Activated CD8-positive, alpha-beta T cell treated with anti-CD3 and anti-CD28 coated beads for 36 hours (primary cell): ENCODE measurements around the gene TOLLIP. TPM values are rescaled to one million over a fixed set of nuclear protein-coding genes. Genes with fewer than 3 reads are reported as not detected.

Experiments used
- ATAC-seq: fragments of 200-7000 bp; cut with Tn5 transposase; one replicate; pipeline ENCODE4 v1.10.0; 2021; ENCODE audit warnings: mild to moderate bottlenecking, moderate library complexity
- CTCF ChIA-PET: fragments of 350-600 bp; sonication (Branson Sonifier 250); formaldehyde crosslinking; loops from one replicate; lab custom pipeline; 2021; ENCODE audit warnings: antibody characterized with exemption; lab: Charles Lee
- POLR2A ChIA-PET: fragments of 350-600 bp; sonication (Branson Sonifier 250); formaldehyde crosslinking; loops from one replicate; lab custom pipeline; 2021; ENCODE audit warnings: antibody characterized with exemption; lab: Charles Lee
- DNase-seq: peaks from one replicate; pipeline ENCODE4 v3.0.0-alpha.2; 2020
- H3K27ac Mint-ChIP-seq: one replicate; pipeline ENCODE4 v1.8.0; 2021; ENCODE audit warnings: mild to moderate bottlenecking, mixed read lengths
- H3K27me3 Mint-ChIP-seq: one replicate; pipeline ENCODE4 v1.8.0; 2021; ENCODE audit warnings: mixed read lengths
- H3K36me3 Mint-ChIP-seq: one replicate; pipeline ENCODE4 v1.8.0; 2021; ENCODE audit warnings: low read depth, mixed read lengths
- H3K4me1 Mint-ChIP-seq: one replicate; pipeline ENCODE4 v1.8.0; 2021; ENCODE audit warnings: low read depth, mixed read lengths
- H3K4me3 Mint-ChIP-seq: one replicate; pipeline ENCODE4 v1.8.0; 2021; ENCODE audit warnings: mild to moderate bottlenecking, moderate library complexity, mixed read lengths
- H3K9me3 Mint-ChIP-seq: one replicate; pipeline ENCODE4 v1.8.0; 2021; ENCODE audit warnings: mixed read lengths
- CTCF ChIP-seq: fragments of 200-600 bp; IDR thresholded peaks from one replicate; pipeline ENCODE4 v1.8.0; 2022; ENCODE audit warnings: antibody characterized with exemption, mild to moderate bottlenecking
- intact Hi-C: fragments of 100-400 bp; cut with micrococcal nuclease; formaldehyde crosslinking; loops from one replicate; pipeline ENCODE4 v1.10.0; 2022
- total RNA-seq, 2 experiments: library from RNA; stranded (reverse); gene quantifications; one replicate each; pipeline ENCODE4 v1.2.3, GENCODE V29; 2021

Gene TOLLIP
- total RNA-seq, 2 experiments from 2014 or later = 32.4 to 33.1 TPM

DNA sequence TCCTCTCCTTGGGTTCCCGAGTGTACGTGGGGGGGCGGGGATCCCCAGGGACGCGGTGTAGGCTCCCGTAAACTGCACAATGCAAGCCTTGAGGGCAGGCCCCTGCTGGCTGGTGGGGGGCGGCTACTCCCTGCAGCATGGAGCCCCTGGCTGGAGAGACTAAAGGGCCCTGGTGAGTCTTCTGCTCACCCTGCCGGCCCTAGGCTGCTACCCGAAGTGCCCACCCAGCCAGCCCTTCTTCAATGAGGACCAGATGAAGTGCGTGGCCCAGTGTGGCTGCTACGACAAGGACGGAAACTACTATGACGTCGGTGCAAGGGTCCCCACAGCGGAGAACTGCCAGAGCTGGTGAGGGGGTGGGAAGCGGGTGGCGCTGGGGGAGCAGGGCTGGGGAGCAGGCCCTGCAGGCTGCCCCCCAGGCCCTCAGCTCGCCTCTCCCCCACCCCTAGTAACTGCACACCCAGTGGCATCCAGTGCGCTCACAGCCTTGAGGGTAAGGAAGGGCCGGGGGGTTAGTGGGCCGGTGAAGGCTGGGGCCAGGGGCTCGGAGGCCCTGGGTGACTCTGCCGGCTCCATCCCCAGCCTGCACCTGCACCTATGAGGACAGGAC is 69.7 kb downstream of the TOLLIP start:
- H3K4me3 Mint-ChIP-seq = no peak overlapping the region
- DNase-seq = no peak
- ATAC-seq = no peak
- no peaks in the 10 kb centered on the region for H3K36me3 Mint-ChIP-seq
- no peaks in the 10 kb centered on the region for H3K27me3 Mint-ChIP-seq
- POLR2A ChIA-PET = no interaction called here
- CTCF ChIA-PET = no interaction called here
- no peak for TF ChIP-seq CTCF
- intact Hi-C loops = no loop called here
- H3K27ac Mint-ChIP-seq = no peak overlapping the region
- no peaks in the 10 kb centered on the region for H3K4me1 Mint-ChIP-seq
- no peaks in the 10 kb centered on the region for H3K9me3 Mint-ChIP-seq

- Mint-ChIP-seq H3K27ac (no peak overlapping the region), H3K27me3 (no peaks in the 10 kb centered on the region), H3K4me1 (no peaks in the 10 kb centered on the region), H3K4me3 (no peak overlapping the region), H3K9me3 (no peaks in the 10 kb centered on the region), H3K36me3 (no peaks in the 10 kb centered on the region)
- no peak for TF ChIP-seq CTCF
- ATAC-seq (no peak), DNase-seq (no peak)
- POLR2A ChIA-PET = no interaction called here
- intact Hi-C loops = no loop called here
- CTCF ChIA-PET = no interaction called here
Measured at GRCh38 chr11:1238767-1239595, 70.5 kb downstream of the TOLLIP start.

DNA sequence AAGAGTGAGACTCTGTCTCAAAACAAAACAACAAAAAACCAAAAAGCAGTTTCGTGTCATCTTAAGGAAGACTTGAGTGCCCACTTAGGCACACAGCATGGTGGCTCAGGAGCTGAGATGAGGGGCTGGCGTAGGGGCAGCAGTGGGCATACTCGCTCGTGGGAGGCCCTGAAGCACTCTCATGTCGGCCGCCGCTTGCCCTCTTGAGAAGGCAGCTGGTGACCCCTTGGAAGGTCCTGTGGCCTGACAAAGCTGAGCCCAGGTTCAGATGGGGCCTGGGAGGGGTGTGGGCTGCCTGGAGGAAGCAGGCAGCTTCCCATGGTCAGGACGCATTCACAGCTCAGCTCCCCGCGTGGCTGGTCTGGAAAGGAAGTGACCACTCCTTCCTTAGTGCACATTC is 71.6 kb downstream of the TOLLIP start:
- no peak overlapping the region for H3K4me3 Mint-ChIP-seq
- no peak overlapping the region for H3K27ac Mint-ChIP-seq
- ChIA-PET CTCF (no interaction called here), POLR2A (no interaction called here)
- no peak for ATAC-seq
- no peaks in the 10 kb centered on the region for H3K9me3 Mint-ChIP-seq
- H3K36me3 Mint-ChIP-seq = no peaks in the 10 kb centered on the region
- no peaks in the 10 kb centered on the region for H3K4me1 Mint-ChIP-seq
- H3K27me3 Mint-ChIP-seq = no peaks in the 10 kb centered on the region
- DNase-seq = no peak
- intact Hi-C loops = no loop called here
- TF ChIP-seq CTCF = no peak

DNA sequence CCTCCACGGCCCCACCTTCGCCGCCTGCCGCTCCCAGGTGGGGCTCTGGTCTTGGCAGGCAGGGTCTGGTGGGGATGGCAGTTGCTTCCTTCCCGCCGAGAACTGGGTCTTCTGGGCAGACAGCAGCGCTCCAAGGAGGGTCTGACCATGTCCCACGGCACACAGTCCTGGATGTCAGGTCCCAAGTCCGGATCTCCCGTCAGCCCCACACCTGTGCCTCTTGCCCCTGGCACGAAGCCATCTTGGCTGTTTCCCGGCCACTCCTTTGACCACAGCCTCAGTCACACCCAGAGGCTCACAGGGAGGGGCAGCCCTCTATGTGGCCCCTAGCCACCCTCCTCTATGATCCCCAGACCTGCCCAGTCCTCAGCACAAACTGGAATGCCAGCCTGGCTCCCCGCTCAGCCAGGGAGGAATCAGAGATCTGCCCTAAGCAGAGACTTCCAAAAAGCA is 72.3 kb downstream of the TOLLIP start:
- H3K9me3 Mint-ChIP-seq = no peaks in the 10 kb centered on the region
- intact Hi-C loops = no loop called here
- no peak for DNase-seq
- TF ChIP-seq CTCF = no peak
- H3K27me3 Mint-ChIP-seq = no peaks in the 10 kb centered on the region
- CTCF ChIA-PET = no interaction called here
- no peaks in the 10 kb centered on the region for H3K36me3 Mint-ChIP-seq
- no peaks in the 10 kb centered on the region for H3K4me1 Mint-ChIP-seq
- no peak overlapping the region for H3K27ac Mint-ChIP-seq
- H3K4me3 Mint-ChIP-seq = no peak overlapping the region
- no peak for ATAC-seq
- POLR2A ChIA-PET = no interaction called here
